ENCODE measurements around the gene CYP19A1. TPM values are rescaled to one million over a fixed set of nuclear protein-coding genes. Genes with fewer than 3 reads are reported as not detected.

The CYP19A1 gene
- polyA plus RNA-seq, 1 of the 3 experiments (the other 2 are of a cell fraction): 0.03 TPM

- Histone ChIP-seq H3K27me3 (ENCODE audit: insufficient read depth) (no peaks in the 10 kb centered on the region; the same call in 1 of the 2 replicates), H2AFZ (ENCODE audit: low read depth) (no peak overlapping the region), H3K9me2 (no peaks in the 10 kb centered on the region), H4K20me1 (ENCODE audit: insufficient read depth) (no peaks in the 10 kb centered on the region), H3K4me2 (no peak overlapping the region), H3K4me3 (ENCODE audit: low read depth in 2 of 2, low read length in 1 of 2) (no peak overlapping the region), H3K4me1 (ENCODE audit: control insufficient read depth in 1 of 2, insufficient read depth in 2 of 2, low read depth in 1 of 2, low read length in 1 of 2) (no peaks in the 10 kb centered on the region; a peak in 1 of 4 replicates), H3K9me3 (no peaks in the 10 kb centered on the region), H3F3A (replicated peaks; ENCODE audit: insufficient read depth) (no peaks in the 10 kb centered on the region), H3K9ac (no peak overlapping the region), H3K36me3 (replicated peaks in 1 of 2; ENCODE audit: control insufficient read depth in 1 of 2, insufficient read depth in 2 of 2, low read length in 1 of 2) (no peaks in the 10 kb centered on the region), H3K79me2 (ENCODE audit: insufficient read depth) (no peaks in the 10 kb centered on the region), H3K27ac (ENCODE audit: low read depth in 2 of 2, low read length in 1 of 2) (no peak overlapping the region)
- WGBS (ENCODE audit: low lambda C conversion rate): 61% methylated on average over 3 of the region's 3 CpGs
- no peak for DNase-seq
- ChIA-PET CTCF (interaction anchor here (0.7 to 1.7 kb wide), 3 partner anchors 15 to 128 kb away, joined by 3 to 5 read pairs (median 5); no protein-coding TSS in a partner anchor), POLR2A (no interaction called here)
- TF ChIP-seq EZH2phosphoT487 (IDR thresholded peaks at IDR 0.05; ENCODE audit: borderline replicate concordance, low read depth): no peak
- TF ChIP-seq PBX3 (IDR thresholded peaks at IDR 0.05): no peak
- TF ChIP-seq YY1 (IDR thresholded peaks at IDR 0.05; ENCODE audit: low read depth): no peak
- no peak for TF ChIP-seq NRF1 (IDR thresholded peaks at IDR 0.05; ENCODE audit: low read depth, low read length)
- no peak for TF ChIP-seq GATA2 (CRISPR knock-in tag; IDR thresholded peaks at IDR 0.05)
- TF ChIP-seq FOSL2 (IDR thresholded peaks at IDR 0.05; ENCODE audit: borderline replicate concordance, low read depth): no peak
- no peak for TF ChIP-seq REST (IDR thresholded peaks at IDR 0.05; ENCODE audit: low read depth, low read length)
- no peak for TF ChIP-seq USF2 (IDR thresholded peaks at IDR 0.05; ENCODE audit: borderline replicate concordance, low read depth, low read length)
Observed at GRCh38 chr15:51252671-51253070, 85.7 kb downstream of the CYP19A1 start.

- 13% methylated on average over 1 of the region's 1 CpG for WGBS (ENCODE audit: low lambda C conversion rate)
- no peak for TF ChIP-seq JUND (IDR thresholded peaks at IDR 0.05)
- no peak for TF ChIP-seq TAF1 (IDR thresholded peaks at IDR 0.05; ENCODE audit: borderline replicate concordance, low read depth, low read length)
- TF ChIP-seq NRF1 (IDR thresholded peaks at IDR 0.05; ENCODE audit: low read depth, low read length): no peak
- TF ChIP-seq TEAD4 (IDR thresholded peaks at IDR 0.05; ENCODE audit: borderline replicate concordance, insufficient read depth): no peak
- no peak for TF ChIP-seq FOSL2 (IDR thresholded peaks at IDR 0.05; ENCODE audit: borderline replicate concordance, low read depth)
- no peak for TF ChIP-seq SIN3A (IDR thresholded peaks at IDR 0.05; ENCODE audit: borderline replicate concordance, low read depth, low read length)
- TF ChIP-seq FOXM1 (IDR thresholded peaks at IDR 0.05; ENCODE audit: low read depth): no peak
- no peak overlapping the region for H3K9ac ChIP-seq
- no peaks in the 10 kb centered on the region for H3K9me2 ChIP-seq
- H3K4me3 ChIP-seq (ENCODE audit: low read depth in 2 of 2, low read length in 1 of 2): no peak overlapping the region
- H3K79me2 ChIP-seq (ENCODE audit: insufficient read depth): no peaks in the 10 kb centered on the region
- no peaks in the 10 kb centered on the region for H3K36me3 ChIP-seq (replicated peaks in 1 of 2; ENCODE audit: control insufficient read depth in 1 of 2, insufficient read depth in 2 of 2, low read length in 1 of 2)
- ChIA-PET POLR2A (no interaction called here), CTCF (interaction anchor here (1.4 kb wide), 1 partner anchor 131 kb away, joined by 5 read pairs; no protein-coding TSS in a partner anchor)
- no peaks in the 10 kb centered on the region for H3F3A ChIP-seq (replicated peaks; ENCODE audit: insufficient read depth)
- no peak overlapping the region for H3K4me2 ChIP-seq
- no peak overlapping the region for H3K27ac ChIP-seq (ENCODE audit: low read depth in 2 of 2, low read length in 1 of 2)
- no peak for DNase-seq
- H3K9me3 ChIP-seq: no peaks in the 10 kb centered on the region
- no peaks in the 10 kb centered on the region; a peak in 1 of 4 replicates for H3K4me1 ChIP-seq (ENCODE audit: control insufficient read depth in 1 of 2, insufficient read depth in 2 of 2, low read depth in 1 of 2, low read length in 1 of 2)
- no peaks in the 10 kb centered on the region; the same call in 1 of the 2 replicates for H3K27me3 ChIP-seq (ENCODE audit: insufficient read depth)
- H2AFZ ChIP-seq (ENCODE audit: low read depth): no peak overlapping the region
- H4K20me1 ChIP-seq (ENCODE audit: insufficient read depth): no peaks in the 10 kb centered on the region
Observed at GRCh38 chr15:51251556-51251955, 86.8 kb downstream of the CYP19A1 start.

Measured in SK-N-SH (cell line).